CD4-positive, alpha-beta T cell (primary cell): ENCODE data around the gene MALSU1. TPM values are rescaled to one million over a fixed set of nuclear protein-coding genes. Genes with fewer than 3 reads are reported as not detected.

Experiments
- ATAC-seq: fragments of 200-7000 bp; cut with Tn5 transposase; one replicate; pipeline ENCODE4 v1.10.0; 2022; ENCODE audit warnings: mild to moderate bottlenecking; ENCODE audit not compliant: poor library complexity
- CTCF ChIA-PET: fragments of 350-600 bp; sonication (Branson Sonifier 250); formaldehyde crosslinking; loops from one replicate; lab custom pipeline; 2021; ENCODE audit warnings: antibody characterized with exemption, inconsistent platforms; lab: Charles Lee
- POLR2A ChIA-PET: fragments of 350-600 bp; sonication (Branson Sonifier 250); formaldehyde crosslinking; loops from one replicate; lab custom pipeline; 2021; ENCODE audit warnings: antibody characterized with exemption, inconsistent platforms; lab: Charles Lee
- DNase-seq, 14 experiments: peaks; one replicate each; pipeline ENCODE4 v3.0.0-alpha.2; 2013 to 2020; ENCODE audit warnings: mixed read lengths in 2 of 14
- H3K27ac ChIP-seq, 2 donors: one replicate each; pipeline versions ENCODE4 v1.5.1 to v1.7.0; 2013; ENCODE audit warnings: low read length in 2 of 2, low read depth in 1 of 2, mild to moderate bottlenecking in 1 of 2
- H3K27me3 ChIP-seq, 2 experiments: 1 replicate in 1 of 2; 2 replicates in 1 of 2; pipeline versions ENCODE4 v1.6.1 to v1.7.0; 2013; ENCODE audit warnings: low read length in 2 of 2, control low read depth in 1 of 2, mild to moderate bottlenecking in 1 of 2, moderate library complexity in 1 of 2; ENCODE audit not compliant: insufficient read depth in 2 of 2, control insufficient read depth in 1 of 2
- H3K36me3 ChIP-seq: one replicate; pipeline ENCODE4 v1.6.1; 2013; ENCODE audit warnings: low read length, control low read depth; ENCODE audit not compliant: insufficient read depth
- H3K4me1 ChIP-seq: one replicate; pipeline ENCODE4 v1.6.1; 2013; ENCODE audit warnings: low read length, control low read depth; ENCODE audit not compliant: insufficient read depth
- H3K4me3 ChIP-seq: one replicate; pipeline ENCODE4 v1.5.1; 2013; ENCODE audit warnings: mild to moderate bottlenecking, low read length, moderate library complexity
- H3K9me3 ChIP-seq, 2 experiments: 1 replicate in 1 of 2; 2 replicates in 1 of 2; pipeline versions ENCODE4 v1.6.1 to v1.7.0; 2013; ENCODE audit warnings: low read length in 2 of 2, mild to moderate bottlenecking in 2 of 2, control low read depth in 1 of 2, moderate library complexity in 1 of 2; ENCODE audit not compliant: control insufficient read depth in 1 of 2, insufficient read depth in 1 of 2
- H3K27ac Mint-ChIP-seq: one replicate; pipeline ENCODE4 v1.8.0; 2020; ENCODE audit warnings: mixed read lengths
- H3K27me3 Mint-ChIP-seq: one replicate; pipeline ENCODE4 v1.8.0; 2021; ENCODE audit warnings: mixed read lengths
- H3K36me3 Mint-ChIP-seq: one replicate; pipeline ENCODE4 v1.8.0; 2021; ENCODE audit warnings: low read depth, mixed read lengths
- H3K4me1 Mint-ChIP-seq: one replicate; pipeline ENCODE4 v1.8.0; 2021; ENCODE audit warnings: low read depth, mixed read lengths
- H3K4me3 Mint-ChIP-seq: one replicate; pipeline ENCODE4 v1.8.0; 2020; ENCODE audit warnings: mild to moderate bottlenecking, mixed read lengths
- H3K9me3 Mint-ChIP-seq: one replicate; pipeline ENCODE4 v1.8.0; 2020; ENCODE audit warnings: mixed read lengths
- intact Hi-C, 2 experiments: fragments of 100-400 bp; cut with DNase I in 1 of 2; cut with micrococcal nuclease in 1 of 2; formaldehyde crosslinking; loops; one replicate each; pipeline versions ENCODE4 v1.15.1 to v1.9.0; 2023 to 2025; cut with DNase I, micrococcal nuclease
- total RNA-seq, 174 experiments: library from RNA in 2 of 174; stranded (reverse) in 2 of 174; gene quantifications; one replicate each; pipeline ENCODE4 v1.2.3 and lab custom pipeline; 2021 to 2026
- TF ChIP-seq, protein P1 (sequence below): fragments of 200-600 bp; IDR thresholded peaks from one replicate; pipeline ENCODE4 v1.8.0; 2022; ENCODE audit warnings: antibody characterized with exemption, mild to moderate bottlenecking

MALSU1 gene
- total RNA-seq, 2 experiments from 2014 or later, result 50.5 to 50.9 TPM

DNA sequence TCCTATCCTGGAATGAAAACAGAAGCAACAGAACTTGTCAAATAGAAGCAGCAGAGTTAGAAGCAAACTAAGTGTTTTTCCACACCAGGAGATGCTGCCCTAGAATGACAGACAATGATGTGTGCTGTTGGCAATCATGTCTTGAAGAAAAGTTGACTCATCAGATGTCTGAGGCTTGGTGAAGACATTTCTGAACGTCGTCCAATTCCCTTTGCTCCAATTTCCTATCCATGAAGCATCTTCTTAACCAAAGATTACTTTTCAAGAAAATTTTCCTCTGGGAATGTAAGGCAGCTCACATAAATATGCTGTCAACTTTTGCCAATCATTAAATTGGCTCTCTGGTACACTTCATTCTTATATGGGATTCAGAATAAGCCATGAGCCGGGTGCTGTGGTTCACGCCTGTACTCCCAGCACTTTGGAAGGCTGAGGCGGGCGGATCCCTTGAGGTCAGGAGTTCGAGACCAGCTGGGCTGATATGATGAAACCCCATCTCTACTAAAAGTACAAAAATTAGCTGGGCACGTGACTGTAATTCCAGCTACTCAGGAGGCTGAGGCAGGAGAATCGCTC lies 34.6 kb downstream of the MALSU1 start:
- POLR2A ChIA-PET, result interaction anchor here (1.5 kb wide), 1 partner anchor 24 kb away, joined by 3 read pairs; no protein-coding TSS in a partner anchor
- Mint-ChIP-seq H3K4me3 (no peak overlapping the region), H3K9me3 (no peaks in the 10 kb centered on the region), H3K4me1 (no peaks in the 10 kb centered on the region), H3K27me3 (peaks cover 9% of the 10 kb centered on the region), H3K36me3 (no peaks in the 10 kb centered on the region), H3K27ac (no peak overlapping the region)
- Histone ChIP-seq H3K4me3 (no peak overlapping the region), H3K27ac (no peak overlapping the region), H3K9me3 (no peaks in the 10 kb centered on the region), H3K27me3 (peaks cover 0 to 4% of the 10 kb centered on the region in 2 experiments), H3K36me3 (no peaks in the 10 kb centered on the region), H3K4me1 (no peaks in the 10 kb centered on the region)
- CTCF ChIA-PET, result no interaction called here
- DNase-seq, result no peak
- intact Hi-C loops, result no loop called here
- ATAC-seq, result no peak
- TF ChIP-seq, protein P1, sequence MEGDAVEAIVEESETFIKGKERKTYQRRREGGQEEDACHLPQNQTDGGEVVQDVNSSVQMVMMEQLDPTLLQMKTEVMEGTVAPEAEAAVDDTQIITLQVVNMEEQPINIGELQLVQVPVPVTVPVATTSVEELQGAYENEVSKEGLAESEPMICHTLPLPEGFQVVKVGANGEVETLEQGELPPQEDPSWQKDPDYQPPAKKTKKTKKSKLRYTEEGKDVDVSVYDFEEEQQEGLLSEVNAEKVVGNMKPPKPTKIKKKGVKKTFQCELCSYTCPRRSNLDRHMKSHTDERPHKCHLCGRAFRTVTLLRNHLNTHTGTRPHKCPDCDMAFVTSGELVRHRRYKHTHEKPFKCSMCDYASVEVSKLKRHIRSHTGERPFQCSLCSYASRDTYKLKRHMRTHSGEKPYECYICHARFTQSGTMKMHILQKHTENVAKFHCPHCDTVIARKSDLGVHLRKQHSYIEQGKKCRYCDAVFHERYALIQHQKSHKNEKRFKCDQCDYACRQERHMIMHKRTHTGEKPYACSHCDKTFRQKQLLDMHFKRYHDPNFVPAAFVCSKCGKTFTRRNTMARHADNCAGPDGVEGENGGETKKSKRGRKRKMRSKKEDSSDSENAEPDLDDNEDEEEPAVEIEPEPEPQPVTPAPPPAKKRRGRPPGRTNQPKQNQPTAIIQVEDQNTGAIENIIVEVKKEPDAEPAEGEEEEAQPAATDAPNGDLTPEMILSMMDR, result no peak

DNA sequence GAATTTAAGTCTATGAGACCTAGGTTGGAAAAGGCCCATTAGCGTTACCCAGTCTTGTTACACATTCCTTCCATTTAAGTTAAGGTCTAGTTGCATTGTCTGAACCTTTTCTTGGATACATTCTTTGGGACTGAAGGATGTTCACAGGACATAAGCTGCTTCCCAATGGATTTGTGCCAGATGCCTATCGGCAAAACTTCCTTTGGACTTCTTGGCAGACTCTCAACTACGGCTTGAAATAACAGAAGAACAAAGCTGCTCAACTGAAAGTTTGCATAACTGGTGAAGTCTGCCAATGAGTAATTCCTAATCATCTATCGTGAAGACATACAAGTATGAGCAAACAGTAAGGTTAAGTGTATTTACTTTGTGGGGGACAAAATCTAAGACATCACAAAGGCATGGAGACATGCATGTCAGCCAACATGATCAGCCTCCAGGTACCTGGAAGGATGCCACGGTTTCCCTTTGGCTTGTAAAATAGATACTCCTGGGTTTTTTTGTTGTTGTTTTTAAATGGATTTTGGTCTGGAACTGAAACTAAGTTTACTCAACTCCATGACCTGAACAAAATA lies 35.4 kb downstream of the MALSU1 start:
- Mint-ChIP-seq H3K4me3 (no peak overlapping the region), H3K27ac (no peak overlapping the region), H3K9me3 (no peaks in the 10 kb centered on the region), H3K27me3 (peaks cover 9% of the 10 kb centered on the region), H3K36me3 (no peaks in the 10 kb centered on the region), H3K4me1 (no peaks in the 10 kb centered on the region)
- H3K9me3 ChIP-seq, result no peaks in the 10 kb centered on the region
- peaks cover 0 to 4% of the 10 kb centered on the region in 2 experiments for H3K27me3 ChIP-seq
- no peaks in the 10 kb centered on the region for H3K36me3 ChIP-seq
- DNase-seq (no peak), ATAC-seq (no peak)
- POLR2A ChIA-PET, result interaction anchor here (1.5 kb wide), 1 partner anchor 23 kb away, joined by 3 read pairs; no protein-coding TSS in a partner anchor
- intact Hi-C loops, result no loop called here
- H3K27ac ChIP-seq, result no peak overlapping the region
- no peak overlapping the region for H3K4me3 ChIP-seq
- no peaks in the 10 kb centered on the region for H3K4me1 ChIP-seq
- CTCF ChIA-PET, result interaction anchor here (0.6 kb wide), 1 partner anchor 62 kb away, joined by 3 read pairs; no protein-coding TSS in a partner anchor
- TF ChIP-seq, protein P1, result no peak

DNA sequence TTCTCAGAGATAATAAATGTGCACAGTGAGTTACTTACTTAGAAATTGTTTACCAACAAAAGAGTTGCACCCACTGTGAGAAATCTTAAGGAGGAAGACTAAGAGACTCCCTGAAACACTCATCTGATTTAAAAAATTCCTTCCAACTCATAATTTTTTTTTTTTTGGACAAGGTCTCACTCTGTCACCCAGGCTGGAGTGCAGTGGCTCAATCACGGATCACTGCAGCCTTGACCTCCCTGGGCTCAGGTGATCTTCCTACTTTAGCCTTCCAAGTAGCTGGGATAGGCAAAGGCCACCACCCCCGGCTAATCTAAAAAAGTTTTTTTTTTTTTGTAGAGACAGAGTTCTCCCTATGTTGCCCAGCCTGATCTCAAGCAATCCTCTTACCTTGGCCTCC lies 36.0 kb downstream of the MALSU1 start:
- H3K4me1 Mint-ChIP-seq, result no peaks in the 10 kb centered on the region
- POLR2A ChIA-PET, result interaction anchor here (0.8 to 1.5 kb wide), 2 partner anchors 11 to 23 kb away, joined by 3 read pairs; no protein-coding TSS in a partner anchor
- no peak overlapping the region for H3K27ac ChIP-seq
- intact Hi-C loops, result no loop called here
- H3K4me3 ChIP-seq, result no peak overlapping the region
- H3K4me3 Mint-ChIP-seq, result no peak overlapping the region
- H3K9me3 Mint-ChIP-seq, result no peaks in the 10 kb centered on the region
- H3K36me3 ChIP-seq, result no peaks in the 10 kb centered on the region
- ATAC-seq (no peak), DNase-seq (no peak)
- peaks cover 0 to 4% of the 10 kb centered on the region in 2 experiments for H3K27me3 ChIP-seq
- H3K27me3 Mint-ChIP-seq, result peaks cover 9% of the 10 kb centered on the region
- no peaks in the 10 kb centered on the region for H3K4me1 ChIP-seq
- TF ChIP-seq, protein P1, result no peak
- CTCF ChIA-PET, result interaction anchor here (0.6 kb wide), 1 partner anchor 62 kb away, joined by 3 read pairs; no protein-coding TSS in a partner anchor
- no peaks in the 10 kb centered on the region for H3K36me3 Mint-ChIP-seq
- H3K27ac Mint-ChIP-seq, result no peak overlapping the region
- no peaks in the 10 kb centered on the region for H3K9me3 ChIP-seq
